Ovary (tissue), 9 donors: ENCODE results near the gene SLC6A2. TPM values are rescaled to one million over a fixed set of nuclear protein-coding genes. Genes with fewer than 3 reads are reported as not detected.
"Not testable (repeated sequence)": the region's sequence is repeated elsewhere in the genome, so short reads cannot be mapped to it uniquely, and the experiment has no call there.

ENCODE experiments used
- DNase-seq, 5 donors: peaks; one replicate each; pipeline ENCODE4 v3.0.0-alpha.2; 2019 to 2020
- H3K27ac ChIP-seq, 2 donors: fragments of 200-600 bp; one replicate each; pipeline versions ENCODE4 v1.5.1 to v1.8.0; 2019 to 2022
- H3K27me3 ChIP-seq: fragments of 200-600 bp; one replicate; pipeline ENCODE4 v1.8.0; 2022
- H3K36me3 ChIP-seq: fragments of 200-600 bp; sonication (generic); one replicate; pipeline ENCODE4 v1.5.1; 2019
- H3K4me1 ChIP-seq: one replicate; pipeline ENCODE4 v1.8.1; 2013; ENCODE audit warnings: mild to moderate bottlenecking, moderate library complexity; ENCODE audit not compliant: insufficient read depth
- H3K4me3 ChIP-seq: fragments of 200-600 bp; sonication (generic); one replicate; pipeline ENCODE4 v1.5.1; 2017
- H3K9me3 ChIP-seq, 2 donors: fragments of 200-600 bp in 1 of 2; sonication (generic) in 1 of 2; one replicate each; pipeline versions ENCODE4 v1.5.1 to v1.8.1; 2013 to 2019; ENCODE audit warnings: mild to moderate bottlenecking in 1 of 2, moderate library complexity in 1 of 2
- CTCF ChIP-seq, 3 donors: fragments of 450-650 bp in 2 of 3; fragments of 200-600 bp in 1 of 3; IDR thresholded peaks; one replicate each; pipeline versions ENCODE4 v1.5.1 to v1.8.0; 2016 to 2022; ENCODE audit warnings: antibody characterized with exemption in 3 of 3, mild to moderate bottlenecking in 1 of 3
- EP300 ChIP-seq: sonication (generic); formaldehyde crosslinking; IDR thresholded peaks from one replicate; pipeline ENCODE4 v1.6.1; 2017; ENCODE audit warnings: antibody characterized with exemption
- POLR2A ChIP-seq: fragments of 450-650 bp; IDR thresholded peaks from one replicate; pipeline ENCODE4 v1.6.1; 2017; ENCODE audit warnings: antibody characterized with exemption, mild to moderate bottlenecking, moderate library complexity
- WGBS, 3 donors: extraction: QIAGEN DNeasy Blood & Tissue Kit in 1 of 3; methylation state at CpG; one replicate each; pipeline versions ENCODE4 v1.1.5 to v1.1.7; 2013 to 2017; 5-methylcytosine and 5-hydroxymethylcytosine counted together
- intact Hi-C, 4 donors: fragments of 100-400 bp; cut with DNase I; formaldehyde crosslinking; loops; one replicate each; pipeline versions ENCODE4 v1.11.0 to v1.15.1; 2022 to 2023
- polyA plus RNA-seq, 2 donors: library from polyadenylated mRNA; stranded (reverse); fragments of 200-250 nt in 1 of 2; fragments of 350-450 nt in 1 of 2; fragmentation: Illumina TruSeq in 1 of 2; extraction: RNeasy Lipid Tissue Mini Kit (QIAGEN cat#74804) in 1 of 2; gene quantifications; one replicate each; pipeline ENCODE4 v1.2.3, GENCODE V29; 2013 to 2014
- total RNA-seq, 7 donors: library from RNA; depleted of rRNA in 2 of 7; stranded (reverse); fragments of >200 nt in 2 of 7; fragmentation: NEBNext Ultra II Directional in 3 of 7; extraction: Animal tissue kit (Norgen Biotek cat#: 25700) in 3 of 7; gene quantifications; one replicate each; pipeline versions ENCODE4 v1.1.0 to v1.2.4, GENCODE V29; 2016 to 2023
- donor health status: DM: no; HTN: no; CAD: no; lungs with moderate emphysema.
- donor health status: DM: no; HTN: no; CAD: no.
- donor health status: Bipolar disorder and iron deficiency.
- donor health status: DM: yes; HTN: yes; CAD: no.
- donor health status: DM: no; HTN: no; CAD: no.
- donor health status: DM: yes; HTN: yes; CAD: no.

SLC6A2 gene
- total and polyA plus RNA-seq, 9 donors: 0.08 to 0.36 (median 0.21) TPM; not detected in 3

- DNase-seq: no peak
- Histone ChIP-seq H3K27ac (no peak overlapping the region), H3K4me3 (no peak overlapping the region), H3K36me3 (no peaks in the 10 kb centered on the region), H3K27me3 (no peaks in the 10 kb centered on the region), H3K9me3 (no peaks in the 10 kb centered on the region), H3K4me1 (no peaks in the 10 kb centered on the region)
- intact Hi-C loops: no loop called here
- TF ChIP-seq POLR2A: no peak
- TF ChIP-seq CTCF (IDR thresholded peaks at IDR 0.05): no peak
- no peak for TF ChIP-seq EP300
- WGBS, 3 donors: 77 to 89% (median 79%) methylated on average over 9 of the region's 9 CpGs
These were observed 82.2 kb downstream of the SLC6A2 start for GRCh38 chr16:55737966-55738365.

DNA sequence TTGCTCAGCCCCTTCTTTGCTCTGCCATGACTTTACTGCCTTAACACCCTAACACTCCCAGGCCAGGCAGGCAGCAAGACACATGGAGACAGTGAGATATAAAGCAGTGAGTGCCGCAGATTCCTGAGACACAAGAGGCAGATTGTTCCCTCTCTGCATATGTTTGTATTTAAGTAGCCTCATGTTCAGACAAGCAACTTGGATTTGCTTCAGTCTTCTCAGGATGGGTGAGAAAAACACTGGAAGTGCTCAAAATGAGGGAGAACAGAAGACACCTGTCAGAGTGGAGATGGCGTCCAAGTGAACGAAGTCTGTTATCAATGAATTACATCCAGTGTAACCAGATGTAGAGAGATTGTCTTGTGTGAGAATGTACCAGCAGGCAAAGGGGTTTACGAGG, 90.3 kb downstream of the SLC6A2 start:
- no peak for DNase-seq
- intact Hi-C loops: no loop called here
- Histone ChIP-seq H3K4me3 (no peak overlapping the region), H3K9me3 (no peaks in the 10 kb centered on the region), H3K4me1 (no peaks in the 10 kb centered on the region), H3K27ac (no peak overlapping the region), H3K27me3 (no peaks in the 10 kb centered on the region), H3K36me3 (no peaks in the 10 kb centered on the region)
- no peak for TF ChIP-seq CTCF (IDR thresholded peaks at IDR 0.05)
- no peak for TF ChIP-seq EP300
- no peak for TF ChIP-seq POLR2A
- 26 to 41% (median 36%) methylated on average over 4 of the region's 4 CpGs for WGBS, 3 donors

GRCh38 chr16:55747785-55748184, 92.0 kb downstream of the SLC6A2 start:
- Histone ChIP-seq H3K9me3 (no peaks in the 10 kb centered on the region), H3K4me3 (no peak overlapping the region), H3K4me1 (no peaks in the 10 kb centered on the region), H3K27me3 (no peaks in the 10 kb centered on the region), H3K27ac (no peak overlapping the region), H3K36me3 (no peaks in the 10 kb centered on the region)
- intact Hi-C loops: no loop called here
- DNase-seq: no peak
- TF ChIP-seq POLR2A: no peak
- TF ChIP-seq EP300: no peak
- TF ChIP-seq CTCF (IDR thresholded peaks at IDR 0.05): no peak
- WGBS, 3 donors: 60 to 67% (median 65%) methylated on average over 4 of the region's 4 CpGs

- DNase-seq, H3K27ac ChIP-seq, intact Hi-C loops, H3K4me3 ChIP-seq, H3K4me1 ChIP-seq, H3K36me3 ChIP-seq, H3K9me3 ChIP-seq, H3K27me3 ChIP-seq: not testable (repeated sequence)
- 56 to 71% (median 60%) methylated on average over 5 of the region's 5 CpGs for WGBS, 3 donors
These were observed 96.8 kb downstream of the SLC6A2 start for GRCh38 chr16:55752465-55753144.

DNA sequence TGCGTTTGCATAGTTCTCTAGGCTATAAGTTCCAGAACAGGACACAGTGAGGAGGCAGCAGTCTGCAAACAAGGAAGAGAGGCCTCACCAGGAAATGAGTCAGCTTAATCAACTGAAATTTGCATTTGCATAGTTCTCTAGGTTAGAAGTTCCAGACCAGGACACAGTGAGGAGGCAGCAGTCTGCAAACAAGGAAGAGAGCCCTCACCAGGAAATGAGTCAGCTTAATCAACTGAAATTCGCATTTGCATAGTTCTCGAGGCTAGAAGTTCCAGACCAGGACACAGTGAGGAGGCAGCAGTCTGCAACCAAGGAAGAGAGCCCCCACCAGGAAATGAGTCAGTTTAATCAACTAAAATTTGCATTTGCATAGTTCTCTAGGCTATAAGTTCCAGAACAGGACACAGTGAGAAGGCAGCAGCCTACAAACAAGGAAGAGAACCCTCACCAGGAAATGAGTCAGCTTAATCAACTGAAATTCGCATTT, 97.4 kb downstream of the SLC6A2 start:
- H3K4me1 ChIP-seq, intact Hi-C loops: not testable (repeated sequence)

More for the DNA sequence above, 97.4 kb downstream of the SLC6A2 start:
- H3K4me3 ChIP-seq, H3K9me3 ChIP-seq, H3K27me3 ChIP-seq, H3K36me3 ChIP-seq, DNase-seq, H3K27ac ChIP-seq: not testable (repeated sequence)
- 68 to 78% (median 70%) methylated on average over 4 of the region's 4 CpGs for WGBS, 3 donors

Other genes starting within 250 kb of the SLC6A2 start
- gene MMP2, start 176.8 kb upstream of the SLC6A2 start, total RNA-seq: 100 to 1,000 TPM; 102 to 629 (median 300) TPM
- 100 to 1,000 TPM; 191 to 483 TPM for gene MMP2, start 176.8 kb upstream of the SLC6A2 start, polyA plus RNA-seq
- 10 to 100 TPM; 19.1 to 39.7 (median 28.0) TPM for gene LPCAT2, start 146.9 kb upstream of the SLC6A2 start, total RNA-seq
- gene LPCAT2, start 146.9 kb upstream of the SLC6A2 start, polyA plus RNA-seq: 10 to 100 TPM; 12.2 to 15.3 TPM
- gene CAPNS2, start 89.3 kb upstream of the SLC6A2 start, total RNA-seq: 1 to 10 TPM in 2 of 7 donors, under 1 TPM in 3, not detected in 2; 0.53 to 1.4 (median 0.69) TPM
- gene CAPNS2, start 89.3 kb upstream of the SLC6A2 start, polyA plus RNA-seq: not detected
- 10 to 100 TPM in 5 of 7 donors, 1 to 10 TPM in 2; 1.5 to 50.5 (median 24.6) TPM for gene CES1, start 177.1 kb downstream of the SLC6A2 start, total RNA-seq
- 100 to 1,000 TPM in 1 of 2 donors, 10 to 100 TPM in 1; 20.2 to 114 TPM for gene CES1, start 177.1 kb downstream of the SLC6A2 start, polyA plus RNA-seq
- not detected for gene CES5A, start 219.4 kb downstream of the SLC6A2 start, total RNA-seq
- not detected for gene CES5A, start 219.4 kb downstream of the SLC6A2 start, polyA plus RNA-seq